IgD-negative memory B cell (primary cell): ENCODE data around the gene ETV5. TPM values are rescaled to one million over a fixed set of nuclear protein-coding genes. Genes with fewer than 3 reads are reported as not detected.

Experiments
- polyA plus RNA-seq: library from polyadenylated mRNA; unstranded; fragments of 300-500 nt; fragmentation: Illumina TruSeq; gene quantifications from one replicate; pipeline ENCODE4 v1.2.3, GENCODE V29; 2021

ETV5 gene
- polyA plus RNA-seq, 1 donor from 2014 or later, result 0.36 TPM

Other genes starting within 250 kb of the ETV5 start
- gene TRA2B, start 171.1 kb downstream of the ETV5 start, polyA plus RNA-seq, result 358 TPM